HG03575 (cell line): ENCODE data around the gene ERMARD.
"Not testable (repeated sequence)": the region's sequence is repeated elsewhere in the genome, so short reads cannot be mapped to it uniquely, and the experiment has no call there.

Experiments
- ATAC-seq: cut with Tn5 transposase; IDR thresholded peaks from one replicate; pipeline ENCODE4 v1.9.1; 2021; ENCODE audit not compliant: unreplicated experiment, insufficient number of reproducible peaks, low FRiP score; ENCODE audit errors: extremely low read depth

Gene ERMARD

DNA sequence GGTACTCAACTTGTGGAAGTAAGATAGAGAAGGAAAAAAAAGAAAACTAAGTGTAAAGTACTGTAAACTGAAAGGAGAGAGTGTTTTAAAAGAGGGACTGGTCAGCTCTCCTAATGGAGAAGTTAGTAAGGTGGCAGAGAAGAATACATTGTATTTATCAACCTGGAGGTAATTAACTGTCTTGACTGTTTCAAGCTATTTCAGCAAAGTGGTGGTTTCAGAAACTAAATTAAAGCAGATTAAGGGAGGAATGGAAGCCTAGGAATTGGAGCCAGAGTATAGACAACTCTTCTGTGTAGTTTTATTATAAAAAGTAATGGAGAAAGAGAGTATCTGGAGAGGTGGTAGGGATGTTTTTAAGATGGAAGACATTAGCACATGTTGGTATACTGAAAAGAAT, 24.5 kb upstream of the ERMARD start:
- ATAC-seq = no peak

DNA sequence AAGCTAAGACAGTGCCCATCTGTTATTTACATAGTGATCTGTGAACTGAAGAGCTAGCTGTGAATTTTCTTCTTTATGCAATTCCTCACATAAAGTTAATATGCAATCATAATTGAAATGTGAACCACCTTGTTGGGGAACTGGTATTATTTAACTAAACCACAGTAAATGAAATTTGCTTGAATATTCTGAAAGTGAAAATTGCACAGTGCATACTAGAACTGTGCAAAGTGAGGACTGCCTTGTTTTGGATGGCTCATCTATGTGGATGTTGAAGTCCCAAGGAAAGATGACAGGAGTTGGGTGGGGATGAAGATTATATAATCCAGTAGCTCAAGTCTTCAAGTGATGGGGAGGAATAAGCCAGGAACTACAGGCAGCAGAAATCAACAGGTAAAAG, 21.5 kb upstream of the ERMARD start:
- no peak for ATAC-seq

DNA sequence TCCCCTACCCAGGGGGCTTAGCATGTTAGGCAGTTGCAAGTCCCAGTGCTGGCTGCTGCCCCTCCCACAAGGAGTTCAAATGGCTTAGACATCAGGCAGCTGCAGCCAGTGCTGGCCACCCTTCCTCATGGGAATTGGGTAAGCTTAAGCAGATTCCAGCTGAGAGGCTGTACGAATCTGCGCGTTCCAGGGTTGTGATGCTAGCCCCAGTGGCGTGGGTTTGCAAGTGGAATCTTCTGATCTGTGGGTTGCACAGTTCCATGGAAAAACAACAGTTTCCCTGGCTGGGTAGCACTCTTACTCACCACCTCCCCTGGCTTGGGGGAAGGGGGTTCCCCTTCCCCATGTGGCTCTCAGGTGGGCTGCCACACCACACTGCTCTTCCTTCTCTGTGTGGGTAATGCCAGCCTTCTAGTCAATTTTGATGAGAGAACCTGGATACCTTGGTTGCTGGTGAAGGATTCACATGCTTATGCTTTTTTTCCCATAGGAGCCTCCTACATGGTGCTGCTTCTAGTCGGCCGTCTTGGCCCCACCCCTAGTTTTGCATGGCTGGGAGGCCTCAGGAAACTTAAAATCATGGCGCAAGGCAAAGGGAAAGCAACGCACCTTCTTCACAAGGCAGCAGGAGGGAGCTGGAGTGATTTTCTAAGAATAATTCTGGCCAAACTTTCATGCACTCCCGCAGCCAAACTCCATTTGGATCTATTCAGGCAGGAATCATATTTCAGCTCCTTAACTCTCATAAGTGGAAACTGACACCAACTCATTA, 13.0 kb upstream of the ERMARD start:
- no peak for ATAC-seq

DNA sequence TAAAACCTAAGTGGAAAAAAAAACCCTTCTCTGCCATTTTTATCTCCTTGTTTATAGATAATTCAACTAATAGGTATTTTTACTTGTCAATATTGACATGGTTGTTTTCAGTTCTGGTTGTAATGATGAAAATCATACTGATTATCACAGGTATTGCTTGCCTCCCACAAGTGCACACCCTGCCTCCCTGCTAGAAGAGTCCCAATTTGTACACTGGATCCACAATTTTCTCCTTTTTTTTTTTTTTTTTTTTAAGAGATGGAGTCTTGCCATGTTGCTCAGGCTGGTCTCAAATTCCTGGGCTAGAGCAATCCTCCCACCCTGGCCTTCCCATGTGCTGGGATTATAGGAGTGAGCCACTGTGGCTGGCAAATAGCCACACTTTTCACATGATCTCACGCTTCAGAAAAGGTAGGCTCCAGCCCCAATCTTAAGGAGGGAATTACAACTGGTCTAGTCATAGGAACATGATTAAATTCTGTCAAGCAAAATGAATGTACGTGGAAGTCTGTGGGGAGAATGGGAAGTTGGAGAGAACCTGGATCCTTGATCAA, 12.4 kb upstream of the ERMARD start:
- no peak for ATAC-seq

DNA sequence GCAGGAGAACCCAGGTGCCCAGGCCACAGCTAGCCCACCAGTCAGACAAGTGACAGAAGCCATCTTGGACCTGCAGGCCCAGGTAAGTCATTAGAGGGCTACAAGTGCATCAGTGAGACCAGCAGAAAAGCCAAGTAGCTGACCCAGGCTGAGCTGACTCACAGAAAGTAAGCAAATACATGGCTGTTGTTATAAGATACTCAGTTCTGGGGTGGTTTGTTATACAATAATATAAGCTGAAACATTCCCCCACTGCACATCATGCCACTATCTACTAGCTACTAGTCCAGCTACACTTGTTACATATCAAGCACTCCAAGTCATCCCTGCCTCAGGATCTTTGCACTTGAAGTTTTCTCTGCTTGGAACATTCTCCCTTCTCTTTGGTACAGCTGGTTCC, 10.1 kb upstream of the ERMARD start:
- ATAC-seq = no peak

DNA sequence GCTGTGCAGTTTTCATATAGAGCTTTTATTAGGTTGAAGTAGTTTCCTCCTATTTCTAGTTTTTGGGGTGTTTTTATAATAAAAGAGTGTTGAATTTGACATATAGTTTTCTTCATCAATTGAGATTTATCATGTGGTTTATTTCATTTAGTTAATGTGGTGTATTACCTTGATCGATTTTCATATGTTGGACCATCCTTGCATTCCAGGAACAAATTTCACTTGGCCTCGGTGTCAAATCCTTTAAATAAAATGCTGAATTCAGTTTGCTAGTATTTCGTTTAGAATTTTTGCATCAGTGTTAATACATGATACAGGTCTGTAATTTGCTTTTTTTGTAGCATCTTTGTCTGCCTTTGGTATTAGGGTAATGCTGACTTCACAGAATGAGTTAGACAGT, 6.0 kb upstream of the ERMARD start:
- ATAC-seq = no peak

DNA sequence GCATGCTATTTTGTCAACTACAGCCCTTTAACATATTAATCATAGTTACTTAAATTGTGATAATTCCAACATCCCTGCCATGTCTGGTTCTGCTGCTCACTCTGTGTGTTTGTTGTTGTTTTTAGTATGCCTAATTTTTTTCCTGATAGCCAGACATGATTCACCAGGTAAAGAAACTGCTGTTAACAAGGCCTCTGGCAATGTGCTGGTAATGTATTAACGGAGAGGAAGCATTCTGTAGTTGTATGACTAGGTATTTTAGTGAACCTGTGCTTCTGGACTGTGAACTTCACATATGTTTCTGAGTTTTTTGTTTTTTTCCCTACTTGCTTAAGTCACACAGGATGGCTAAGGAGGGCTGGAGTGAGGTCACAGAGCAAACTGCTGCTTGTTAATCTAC, 4.9 kb upstream of the ERMARD start:
- no peak for ATAC-seq

DNA sequence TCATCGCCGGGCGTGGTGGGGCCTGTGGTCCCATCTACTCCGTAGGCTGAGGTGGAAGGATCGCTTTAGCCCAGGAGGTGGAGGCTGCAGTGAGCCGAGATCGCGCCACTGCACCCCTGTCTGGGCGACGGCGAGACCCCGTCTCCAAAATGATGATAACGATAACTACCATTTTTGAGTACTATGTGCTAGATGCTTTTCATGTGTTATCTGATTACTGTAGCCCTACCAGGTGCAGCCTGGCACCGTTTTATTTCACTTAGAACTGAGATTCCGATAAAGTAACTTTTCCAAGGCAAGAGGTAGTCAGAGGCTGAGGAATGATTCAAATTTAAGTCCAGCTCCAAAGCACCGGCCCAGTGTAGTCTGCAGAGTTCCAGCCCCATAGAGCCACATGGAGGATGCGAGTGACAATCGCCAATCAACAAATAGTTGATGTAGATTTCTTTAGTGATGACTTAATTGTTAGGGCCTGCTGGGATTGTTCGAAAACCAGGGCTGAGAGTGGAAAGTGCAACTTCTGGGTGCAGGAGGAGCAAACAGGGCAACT, 727 bp downstream of the ERMARD start:
- no peak for ATAC-seq

DNA sequence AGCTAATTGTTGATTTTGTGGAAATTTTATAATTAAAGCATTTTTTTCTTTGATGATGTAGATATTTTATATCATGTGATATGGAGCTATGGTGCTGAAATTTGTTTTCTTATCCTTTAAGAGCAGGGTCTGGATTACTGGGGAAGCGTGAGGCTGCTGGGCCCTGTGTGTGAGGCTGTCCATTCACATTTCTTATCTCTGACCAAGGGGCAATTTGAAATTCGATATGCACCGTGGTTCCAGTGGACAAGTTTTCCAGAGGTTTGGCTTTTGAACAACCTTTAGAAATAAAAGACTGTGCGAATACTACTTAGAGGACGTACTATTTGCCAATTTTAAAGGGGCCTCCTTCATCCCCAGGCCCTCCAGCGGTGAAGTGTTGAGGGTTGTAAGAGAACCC, 3.7 kb downstream of the ERMARD start:
- ATAC-seq = no peak

DNA sequence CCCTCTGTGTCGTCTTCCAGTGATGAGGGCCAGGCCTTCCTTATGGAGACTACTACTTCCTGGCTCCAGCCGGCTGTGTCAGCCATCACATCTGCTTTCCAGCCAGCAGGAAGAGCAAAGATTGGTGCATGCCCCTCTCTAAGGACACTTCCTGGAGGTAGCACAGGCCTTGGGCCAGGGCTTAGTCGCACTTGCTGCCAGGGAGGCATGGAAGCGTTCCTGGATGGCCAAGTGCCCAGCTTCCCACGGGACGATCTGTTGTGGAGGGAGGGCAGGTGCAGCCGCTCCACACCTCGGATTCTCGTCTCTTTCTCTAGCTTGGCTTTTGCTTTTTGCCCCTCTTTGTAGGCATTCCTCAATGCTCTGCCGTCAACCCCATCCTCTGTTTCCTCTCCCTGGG, 11.9 kb downstream of the ERMARD start:
- no peak for ATAC-seq

DNA sequence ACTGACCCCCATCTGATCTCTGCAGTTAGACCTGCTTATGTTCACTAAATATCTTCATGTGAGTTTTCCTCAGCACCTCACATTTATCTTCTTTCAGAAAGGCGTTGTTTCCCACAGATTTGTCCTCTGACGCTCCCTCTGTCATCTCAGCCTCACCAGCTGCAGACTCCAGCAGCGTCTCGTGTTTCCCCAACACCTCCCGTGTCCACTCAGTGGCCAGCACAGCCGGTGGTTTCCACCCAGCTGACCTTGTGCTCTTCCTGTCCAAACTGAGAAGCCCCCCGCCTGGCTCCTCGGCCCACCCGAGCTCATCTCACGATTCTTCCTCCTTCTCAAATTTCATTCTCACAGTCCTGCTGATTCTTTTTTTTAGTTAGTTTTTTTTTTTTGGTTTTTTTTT, 12.5 kb downstream of the ERMARD start:
- no peak for ATAC-seq

DNA sequence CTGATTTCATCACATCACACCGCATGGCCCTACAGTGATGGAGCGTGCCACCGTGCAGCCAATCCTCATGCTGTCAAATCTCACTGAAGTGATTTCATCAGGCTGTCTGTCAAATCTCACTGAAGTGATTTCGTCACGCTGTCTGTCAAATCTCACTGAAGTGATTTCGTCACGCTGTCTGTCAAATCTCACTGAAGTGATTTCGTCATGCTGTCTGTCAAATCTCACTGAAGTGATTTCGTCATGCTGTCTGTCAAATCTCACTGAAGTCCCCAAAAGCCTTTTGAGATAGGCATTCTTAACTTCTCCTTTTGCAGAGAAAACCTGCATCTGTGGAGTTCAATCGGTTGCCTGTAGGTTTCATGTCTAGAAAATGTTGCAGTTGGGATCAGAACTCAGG, 14.4 kb downstream of the ERMARD start:
- not testable (repeated sequence) for ATAC-seq

DNA sequence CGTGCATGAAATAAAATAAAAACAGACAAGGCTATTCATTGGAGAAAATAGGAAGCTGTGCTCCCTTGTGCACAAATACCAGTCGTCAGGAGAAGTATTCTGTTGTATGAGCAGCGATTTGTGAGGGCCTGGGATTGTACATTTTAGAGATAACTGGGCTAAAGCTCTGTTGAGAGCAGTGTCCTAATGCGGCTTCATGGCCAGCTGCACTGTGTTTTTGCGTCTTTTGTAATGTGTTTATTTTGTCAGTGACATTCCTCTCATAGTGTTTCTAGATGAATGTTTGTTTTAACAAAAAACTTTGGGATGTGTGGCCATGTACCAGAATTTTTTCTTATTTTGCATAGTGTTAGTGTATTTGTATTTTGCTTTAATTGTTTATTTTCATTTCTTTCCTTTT, 14.8 kb downstream of the ERMARD start:
- ATAC-seq = no peak

DNA sequence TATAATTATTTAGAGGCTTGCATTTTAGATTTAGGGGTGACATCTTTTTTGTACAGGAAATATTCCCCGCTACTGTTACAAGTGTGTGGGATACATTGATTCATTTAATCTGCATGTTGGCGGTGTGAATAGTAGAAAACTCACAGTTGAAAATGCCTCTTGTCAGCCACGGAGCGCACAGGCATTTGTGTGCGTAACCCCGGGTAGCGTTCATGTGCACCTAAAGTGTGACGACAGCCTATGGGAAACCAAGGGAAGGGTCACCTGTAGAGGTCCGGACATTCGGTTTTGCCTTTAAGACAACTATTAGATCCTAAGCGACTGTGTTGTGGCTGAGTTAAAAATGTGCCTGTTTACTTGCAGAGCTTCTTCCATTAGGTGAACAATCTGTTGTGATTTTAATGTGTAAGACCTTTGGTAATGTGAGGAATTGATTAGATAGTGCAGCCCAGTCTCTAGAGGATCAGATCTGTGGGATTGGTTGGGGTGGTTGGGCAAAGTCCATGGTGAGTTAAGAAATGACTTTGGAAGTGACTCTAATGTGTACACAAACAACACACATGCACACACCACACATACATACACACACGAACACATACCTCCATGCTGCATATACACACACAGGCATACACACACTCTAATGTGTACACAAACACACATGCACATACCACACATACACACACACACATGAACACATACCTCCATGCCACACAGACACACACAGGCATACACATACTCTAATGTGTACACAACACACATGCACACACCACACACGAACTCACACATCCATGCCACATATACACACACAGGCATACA, 15.7 kb downstream of the ERMARD start:
- no peak for ATAC-seq

DNA sequence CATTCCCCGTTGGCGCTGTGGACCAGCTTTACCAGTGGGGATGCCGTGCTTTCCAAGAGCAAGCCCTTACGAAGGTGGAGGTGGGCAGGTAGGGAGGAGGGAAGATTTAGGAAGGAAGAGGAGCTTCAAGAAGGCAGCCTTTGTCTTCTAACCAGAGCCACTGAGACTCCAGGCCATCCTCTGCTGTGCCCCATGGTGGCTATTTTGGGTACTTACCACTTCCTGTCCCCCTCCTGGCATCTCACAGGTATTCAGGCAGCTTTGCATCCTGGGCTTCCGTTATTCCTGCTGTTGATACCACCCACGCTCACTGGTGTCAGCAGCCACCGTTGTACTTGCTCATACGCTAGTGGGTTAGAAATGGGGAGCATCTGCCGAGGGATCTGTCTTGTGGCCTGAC, 22.9 kb downstream of the ERMARD start:
- no peak for ATAC-seq

DNA sequence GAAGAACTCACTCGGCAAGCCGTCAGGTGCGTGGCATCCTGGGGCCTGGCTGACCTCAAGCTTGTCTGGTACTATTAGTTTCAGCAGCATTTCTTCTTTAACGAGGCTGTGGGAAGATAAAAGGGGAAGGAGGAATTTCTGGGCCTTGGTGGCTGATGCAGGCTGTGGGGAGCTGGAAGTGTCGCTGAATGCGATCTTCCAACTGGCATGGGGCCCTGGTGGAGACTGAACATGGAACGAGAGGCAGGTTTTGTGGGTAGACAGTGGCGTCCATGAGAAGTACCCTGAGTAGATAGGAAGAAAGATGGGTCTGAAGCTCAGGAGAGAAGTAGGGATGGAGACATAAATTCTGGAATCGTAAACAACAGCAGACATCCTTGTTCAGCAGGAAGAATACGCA, 23.9 kb downstream of the ERMARD start:
- no peak for ATAC-seq

DNA sequence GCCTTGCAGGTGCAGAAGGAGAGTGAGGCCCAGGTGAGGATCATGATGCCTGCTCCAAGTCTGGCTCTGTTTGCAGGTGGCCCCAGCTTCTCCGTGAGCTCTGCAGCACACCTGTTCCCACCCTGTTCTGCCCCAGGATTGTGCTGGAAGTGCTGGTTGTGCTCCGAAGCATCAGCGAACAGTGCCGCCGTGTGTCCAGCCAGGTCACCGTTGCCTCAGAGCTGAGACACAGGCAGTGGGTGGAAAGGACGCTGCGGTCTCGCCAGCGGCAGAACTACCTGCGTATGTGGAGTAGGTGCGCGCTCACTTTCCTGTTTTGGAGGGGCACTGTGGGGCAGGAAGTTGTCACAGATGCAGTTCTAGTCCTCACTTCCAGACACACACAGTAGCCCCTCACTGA, 25.0 kb downstream of the ERMARD start:
- no peak for ATAC-seq

DNA sequence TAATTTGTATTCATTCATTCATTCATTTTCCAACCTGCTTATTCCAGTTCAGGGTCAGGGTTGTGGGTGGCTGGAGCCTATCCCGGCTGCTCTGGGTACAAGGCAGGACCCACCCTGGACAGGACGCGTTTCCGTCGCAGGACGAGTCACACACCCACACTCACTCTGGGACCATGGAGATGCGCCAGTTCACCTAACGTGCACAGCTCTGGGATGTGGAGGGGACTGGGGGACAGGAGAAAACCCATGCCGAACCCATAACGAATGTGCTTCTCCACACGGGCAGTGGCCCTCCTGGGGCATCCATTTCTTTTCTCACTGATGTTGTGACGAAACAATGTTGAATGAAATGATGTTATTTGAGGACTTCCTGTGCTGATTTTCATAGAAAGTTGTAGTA, 26.5 kb downstream of the ERMARD start:
- ATAC-seq = no peak

DNA sequence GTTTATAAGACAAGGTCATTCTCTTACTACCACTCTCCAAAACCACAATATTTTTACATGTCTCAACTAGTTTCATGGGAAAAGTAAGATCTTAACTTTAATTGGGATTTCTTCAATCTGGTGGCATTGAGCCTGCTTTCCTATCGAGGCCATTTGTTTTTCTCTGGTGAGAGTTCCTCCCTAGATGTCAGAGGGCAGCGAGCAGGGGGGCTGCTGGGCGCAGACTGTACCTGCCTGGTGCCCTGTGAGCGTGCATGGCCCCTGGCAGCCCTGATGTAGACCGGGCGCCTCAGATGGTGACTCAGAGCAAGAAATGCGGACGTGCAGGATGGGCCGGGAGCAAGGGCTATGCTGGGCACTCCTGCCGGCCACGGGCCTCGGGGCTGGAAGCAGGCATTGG, 27.2 kb downstream of the ERMARD start:
- ATAC-seq = no peak
